ENCODE data around the gene DEDD.

The DEDD gene

DNA sequence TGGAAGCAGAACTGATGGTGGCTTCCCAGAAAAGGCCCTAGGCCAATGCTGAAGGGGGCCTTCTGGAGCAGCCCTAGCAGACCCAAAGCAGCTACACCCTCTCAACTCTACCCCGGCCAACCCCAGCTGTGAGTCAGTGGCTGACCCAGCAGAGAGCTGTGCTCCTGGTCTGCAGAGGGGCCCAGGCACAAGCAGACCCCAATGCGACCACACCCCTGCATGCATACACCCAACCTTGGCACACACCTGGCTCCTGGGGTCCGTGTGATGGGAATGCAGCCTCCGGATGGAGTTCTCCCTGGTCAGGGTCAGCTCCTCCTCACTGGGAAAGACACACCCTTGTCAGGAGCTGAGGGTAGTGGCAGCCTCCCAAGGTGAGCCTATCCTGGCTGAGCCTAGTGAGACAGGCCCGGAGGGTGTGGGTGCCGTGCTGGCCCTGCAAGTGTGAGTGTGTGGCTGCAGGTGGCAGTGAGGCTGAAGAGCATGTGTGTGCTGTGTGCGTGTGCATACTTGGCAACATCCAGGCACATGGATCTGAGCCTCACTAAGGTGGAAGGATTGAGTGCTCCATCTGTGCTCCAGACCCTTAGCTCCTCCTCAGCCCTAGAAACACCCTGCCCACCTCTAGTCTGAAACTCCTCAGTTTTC, 58.9 kb downstream of the DEDD start:
- no peak for DNase-seq (ENCODE audit: low read depth, low spot score)

- DNase-seq (ENCODE audit: low read depth, low spot score), result no peak
Observed at GRCh38 chr1:161072751-161073449, 59.6 kb downstream of the DEDD start.

DNA sequence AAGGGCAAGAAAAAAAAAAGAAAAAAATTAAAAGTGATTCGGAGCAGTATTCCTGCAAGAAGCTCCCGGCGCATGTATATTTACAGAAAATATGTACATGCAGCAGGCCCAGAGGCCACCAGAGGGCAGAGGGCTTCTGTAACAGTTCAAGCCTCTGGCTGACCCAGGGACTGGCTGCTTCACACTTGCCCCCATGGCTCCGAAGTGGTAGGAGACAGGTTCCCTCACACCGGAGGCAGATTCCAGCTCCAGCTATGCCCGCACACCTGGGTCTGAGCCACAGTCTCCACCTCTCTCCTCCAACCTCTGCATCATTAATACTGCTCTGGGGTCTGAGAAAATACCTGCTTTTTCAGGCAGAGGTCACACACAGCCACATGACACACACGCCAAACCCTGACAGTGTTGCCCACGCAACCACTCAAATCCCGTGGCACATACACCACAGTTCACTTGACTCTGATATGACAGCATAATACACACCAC, 60.5 kb downstream of the DEDD start:
- no peak for DNase-seq (ENCODE audit: low read depth, low spot score)

Data from activated naive CD8-positive, alpha-beta T cell treated with anti-CD3 and anti-CD28 coated beads, Interleukin-2, amount 50 U/mL, for 16 hours (primary cell).